Activated naive CD4-positive, alpha-beta T cell treated with anti-CD3 and anti-CD28 coated beads, Interleukin-2, amount 50 U/mL, for 72 hours (primary cell): ENCODE results near the gene RAD51AP1. TPM values are rescaled to one million over a fixed set of nuclear protein-coding genes. Genes with fewer than 3 reads are reported as not detected.
A peak's percentile ranks its signal among the peaks of the same experiment; 100 is the strongest.
"Not testable (repeated sequence)": the region's sequence is repeated elsewhere in the genome, so short reads cannot be mapped to it uniquely, and the experiment has no call there.

Source experiments
- ATAC-seq, 2 donors: fragments of 150-1000 bp; cut with Tn5 transposase; 2 replicates each; pipeline ENCODE4 v1.10.0; 2021; ENCODE audit warnings: mild to moderate bottlenecking in 2 of 2, moderate library complexity in 2 of 2
- DNase-seq, 2 donors: peaks; one replicate each; pipeline ENCODE4 v3.0.0; 2021 to 2022; ENCODE audit warnings: low spot score in 2 of 2
- H3K27ac Mint-ChIP-seq, 2 donors: one replicate each; pipeline ENCODE4 v1.8.0; 2022; ENCODE audit warnings: mild to moderate bottlenecking in 2 of 2, mixed read lengths in 2 of 2
- H3K36me3 Mint-ChIP-seq, 2 donors: one replicate each; pipeline ENCODE4 v1.8.0; 2022; ENCODE audit warnings: mixed read lengths in 2 of 2
- H3K9me3 Mint-ChIP-seq, 2 donors: one replicate each; pipeline ENCODE4 v1.8.0; 2022; ENCODE audit warnings: mixed read lengths in 2 of 2
- total RNA-seq, 2 donors: library from RNA; stranded (reverse); gene quantifications; one replicate each; pipeline ENCODE4 v1.2.3, GENCODE V29; 2022

Gene RAD51AP1
- total RNA-seq, result 100 to 1,000 TPM in 1 of 2 donors, 10 to 100 TPM in 1; 50.7 to 102 TPM

GRCh38 chr12:4538207-4539160, at the start of gene RAD51AP1:
Gene RAD51AP1, plus strand, starts transcription at chr12:4538890. Its CDS starts 50 bp downstream, at chr12:4538940.
- Mint-ChIP-seq H3K9me3 (no peaks in the 10 kb centered on the region), H3K36me3 (peaks cover 19 to 30% of the 10 kb centered on the region in 2 donors), H3K27ac (peak within 1 kb of the TSS; percentile 96 to 99)
- ATAC-seq (peak; percentile 97 to 99), DNase-seq (peak; percentile 91 to 97)

GRCh38 chr12:4489556-4489955, 49.1 kb upstream of the RAD51AP1 start:
- H3K9me3 Mint-ChIP-seq, result no peaks in the 10 kb centered on the region
- no peak for ATAC-seq
- peaks cover 0 to 11% of the 10 kb centered on the region in 2 donors for H3K36me3 Mint-ChIP-seq
- H3K27ac Mint-ChIP-seq, result no peak overlapping the region
- DNase-seq, result no peak

- DNase-seq (no peak), ATAC-seq (peak in 1 of 2 donors; percentile 60)
- Mint-ChIP-seq H3K27ac (no peak overlapping the region), H3K9me3 (no peaks in the 10 kb centered on the region), H3K36me3 (peaks cover 0 to 11% of the 10 kb centered on the region in 2 donors)
Observed at GRCh38 chr12:4490973-4491372, 47.7 kb upstream of the RAD51AP1 start.

DNA sequence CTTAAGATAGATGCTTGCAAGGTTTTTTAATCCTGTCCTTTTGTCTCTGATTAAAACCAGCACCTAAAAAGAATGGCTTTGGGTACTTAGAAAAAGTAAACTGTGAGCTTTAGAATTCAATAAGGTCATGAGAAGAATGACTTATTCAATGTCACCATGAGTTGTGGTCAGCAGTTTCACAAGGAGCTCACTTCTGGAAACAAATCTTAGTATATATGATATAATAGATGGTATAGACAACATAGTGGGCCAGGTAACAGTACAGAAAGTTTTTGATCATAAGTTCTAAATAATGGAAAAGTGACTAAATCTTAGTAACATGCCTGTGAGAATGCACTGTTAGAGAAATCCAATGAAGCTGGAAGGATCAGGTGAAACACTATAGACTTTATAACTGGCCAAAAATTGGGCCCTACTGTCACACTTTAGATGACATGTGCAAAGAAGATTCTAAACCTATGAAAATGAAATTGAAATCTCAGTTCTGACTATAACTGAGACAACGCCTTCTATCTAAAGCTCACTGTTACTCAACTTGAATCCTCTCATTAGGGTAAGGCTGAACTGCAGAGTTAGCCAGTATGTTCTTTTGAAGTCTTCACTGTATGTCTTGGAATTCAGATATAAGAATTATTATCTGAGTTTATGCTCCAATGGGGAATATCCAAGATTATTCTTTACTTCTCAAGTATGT, 42.4 kb upstream of the RAD51AP1 start:
- DNase-seq (no peak), ATAC-seq (peak; percentile 83 to 96)
- Mint-ChIP-seq H3K27ac (peak overlapping the region; percentile 23 to 75), H3K36me3 (peaks cover 5 to 21% of the 10 kb centered on the region in 2 donors), H3K9me3 (no peaks in the 10 kb centered on the region)

DNA sequence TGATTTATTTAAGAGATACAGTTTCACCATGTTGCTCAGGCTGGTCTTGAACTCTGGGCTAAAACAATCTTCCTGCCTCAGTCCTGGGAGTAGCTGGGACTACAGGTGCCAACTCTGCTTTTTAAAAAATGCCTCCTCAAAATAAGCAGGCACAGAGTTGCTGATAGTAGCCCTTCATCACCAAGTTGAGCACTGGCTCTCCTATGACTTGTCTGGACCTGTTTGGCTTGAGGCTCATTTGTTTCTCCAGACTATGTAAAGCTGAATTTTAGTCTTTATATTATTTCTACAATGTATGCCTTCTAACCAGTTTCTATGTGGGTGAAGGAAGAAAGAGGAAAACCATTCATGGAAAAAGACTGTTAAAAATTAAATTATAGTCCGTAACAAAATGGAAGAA, 39.5 kb upstream of the RAD51AP1 start:
- ATAC-seq, result no peak
- Mint-ChIP-seq H3K36me3 (peaks cover 10 to 28% of the 10 kb centered on the region in 2 donors), H3K9me3 (no peaks in the 10 kb centered on the region), H3K27ac (peak overlapping the region in 1 of 2 donors; percentile 48)
- DNase-seq, result no peak

DNA sequence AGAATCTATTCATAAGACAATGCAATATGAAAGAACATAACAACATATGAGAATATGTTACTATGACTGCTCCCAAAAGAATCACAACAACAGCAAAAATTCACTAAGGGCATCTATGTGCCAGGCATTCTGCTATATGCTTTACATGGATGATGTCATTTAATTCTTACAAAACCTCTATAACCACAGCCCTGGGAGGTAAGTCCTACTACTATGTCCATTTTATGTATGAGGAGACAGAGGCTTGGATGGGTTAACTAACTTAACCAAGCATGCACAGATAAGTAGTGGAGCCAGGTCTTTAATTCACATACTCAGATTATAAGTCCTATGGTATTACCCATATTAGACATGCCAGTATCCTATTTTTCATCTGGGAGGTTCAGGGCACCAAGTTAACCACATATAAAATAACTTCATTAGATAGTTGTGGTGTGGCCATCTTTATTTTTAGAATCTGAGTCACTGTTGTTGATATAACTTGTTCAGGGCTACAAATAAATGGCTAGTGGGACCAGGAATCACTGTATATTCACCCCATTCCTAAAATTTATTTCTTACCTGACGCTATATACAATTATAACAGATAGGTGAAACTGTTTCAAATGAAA, 33.2 kb upstream of the RAD51AP1 start:
- DNase-seq, result no peak
- peak in 1 of 2 donors; percentile 19 for ATAC-seq
- Mint-ChIP-seq H3K9me3 (no peaks in the 10 kb centered on the region), H3K36me3 (peaks cover 7 to 15% of the 10 kb centered on the region in 2 donors), H3K27ac (no peak overlapping the region)

DNA sequence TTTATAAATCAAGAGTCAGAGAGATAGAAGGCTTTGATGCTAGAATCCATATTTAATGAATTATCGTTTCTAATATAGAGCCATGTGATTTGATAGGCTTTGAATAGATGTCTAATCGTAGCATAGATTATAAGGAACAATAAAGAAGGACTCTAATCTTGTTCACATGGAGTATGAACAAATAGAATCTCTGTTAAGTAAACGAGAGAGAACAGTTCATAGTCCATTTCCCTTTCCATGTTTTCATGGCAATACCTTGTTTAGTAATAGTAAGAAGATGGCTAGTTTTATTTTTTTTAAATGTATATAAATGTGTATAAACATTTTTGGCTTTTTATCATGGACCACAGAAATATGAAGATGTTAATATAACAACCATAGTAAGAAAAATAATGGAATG, 32.3 kb upstream of the RAD51AP1 start:
- H3K36me3 Mint-ChIP-seq, result peaks cover 7 to 15% of the 10 kb centered on the region in 2 donors
- DNase-seq (no peak), ATAC-seq (peak in 1 of 2 donors; percentile 5)
- no peaks in the 10 kb centered on the region for H3K9me3 Mint-ChIP-seq
- H3K27ac Mint-ChIP-seq, result no peak overlapping the region

DNA sequence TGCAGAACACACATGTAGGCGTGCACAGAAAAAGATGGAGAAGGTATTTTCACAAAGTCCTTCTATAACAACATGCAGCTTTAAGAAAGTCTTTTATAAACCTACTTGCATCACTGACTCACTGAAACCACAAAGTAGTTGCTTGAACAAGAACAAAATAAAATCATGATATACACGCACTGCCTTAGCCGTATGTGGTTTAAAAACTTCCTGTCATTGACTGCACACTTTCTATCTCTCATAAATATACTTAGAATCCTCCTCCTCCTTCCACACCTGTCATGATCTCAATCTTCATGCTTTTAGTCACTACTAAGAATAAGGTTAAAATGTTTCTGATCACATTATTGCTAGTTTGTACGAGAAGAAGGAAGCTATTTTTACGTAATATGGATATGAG, 31.8 kb upstream of the RAD51AP1 start:
- peak overlapping the region in 1 of 2 donors; percentile 2 for H3K27ac Mint-ChIP-seq
- H3K9me3 Mint-ChIP-seq, result no peaks in the 10 kb centered on the region
- ATAC-seq (peak; percentile 99 to 100), DNase-seq (no peak)
- H3K36me3 Mint-ChIP-seq, result peaks cover 7 to 15% of the 10 kb centered on the region in 2 donors

DNA sequence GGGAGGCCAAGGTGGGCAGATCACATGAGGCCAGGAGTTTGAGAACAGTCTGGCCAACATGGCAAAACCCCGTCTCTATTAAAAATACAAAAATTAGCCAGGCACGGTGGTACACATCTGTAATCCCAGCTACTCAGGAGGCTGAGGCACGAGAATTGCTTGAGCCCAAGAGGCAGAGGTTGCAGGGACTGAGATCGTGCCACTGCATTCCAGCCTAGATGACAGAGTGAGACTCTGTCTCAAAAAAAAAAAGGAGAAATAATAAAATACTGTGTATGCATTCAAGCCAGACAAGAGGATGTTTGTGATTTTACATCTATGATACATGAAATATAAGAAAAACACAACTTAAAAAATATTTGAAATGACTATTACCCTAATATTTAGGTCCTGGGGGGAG, 30.2 kb upstream of the RAD51AP1 start:
- H3K9me3 Mint-ChIP-seq, DNase-seq, H3K27ac Mint-ChIP-seq, ATAC-seq: not testable (repeated sequence)
- peaks cover 7 to 15% of the 10 kb centered on the region in 2 donors for H3K36me3 Mint-ChIP-seq

DNA sequence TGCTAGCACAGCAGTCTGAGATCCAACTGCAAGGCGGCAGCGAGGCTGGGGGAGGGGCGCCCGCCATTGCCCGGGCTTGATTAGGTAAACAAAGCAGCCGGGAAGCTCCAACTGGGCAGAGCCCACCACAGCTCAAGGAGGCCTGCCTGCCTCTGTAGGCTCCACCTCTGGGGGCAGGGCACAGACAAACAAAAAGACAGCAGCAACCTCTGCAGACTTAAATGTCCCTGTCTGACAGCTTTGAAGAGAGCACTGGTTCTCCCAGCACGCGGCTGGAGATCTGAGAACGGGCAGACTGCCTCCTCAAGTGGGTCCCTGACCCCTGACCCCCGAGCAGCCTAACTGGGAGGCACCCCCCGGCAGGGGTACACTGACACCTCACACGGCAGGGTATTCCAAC, 29.4 kb upstream of the RAD51AP1 start:
- not testable (repeated sequence) for H3K27ac Mint-ChIP-seq, ATAC-seq, H3K36me3 Mint-ChIP-seq, DNase-seq, H3K9me3 Mint-ChIP-seq

GRCh38 chr12:4518106-4518728, 20.5 kb upstream of the RAD51AP1 start:
- no peak for ATAC-seq
- H3K9me3 Mint-ChIP-seq, result no peaks in the 10 kb centered on the region
- peaks cover 0 to 12% of the 10 kb centered on the region in 2 donors for H3K36me3 Mint-ChIP-seq
- H3K27ac Mint-ChIP-seq, result peak overlapping the region in 1 of 2 donors; percentile 19
- no peak for DNase-seq

- H3K9me3 Mint-ChIP-seq, DNase-seq, H3K27ac Mint-ChIP-seq, H3K36me3 Mint-ChIP-seq, ATAC-seq: not testable (repeated sequence)
Observed at GRCh38 chr12:4523443-4523842, 15.2 kb upstream of the RAD51AP1 start.

DNA sequence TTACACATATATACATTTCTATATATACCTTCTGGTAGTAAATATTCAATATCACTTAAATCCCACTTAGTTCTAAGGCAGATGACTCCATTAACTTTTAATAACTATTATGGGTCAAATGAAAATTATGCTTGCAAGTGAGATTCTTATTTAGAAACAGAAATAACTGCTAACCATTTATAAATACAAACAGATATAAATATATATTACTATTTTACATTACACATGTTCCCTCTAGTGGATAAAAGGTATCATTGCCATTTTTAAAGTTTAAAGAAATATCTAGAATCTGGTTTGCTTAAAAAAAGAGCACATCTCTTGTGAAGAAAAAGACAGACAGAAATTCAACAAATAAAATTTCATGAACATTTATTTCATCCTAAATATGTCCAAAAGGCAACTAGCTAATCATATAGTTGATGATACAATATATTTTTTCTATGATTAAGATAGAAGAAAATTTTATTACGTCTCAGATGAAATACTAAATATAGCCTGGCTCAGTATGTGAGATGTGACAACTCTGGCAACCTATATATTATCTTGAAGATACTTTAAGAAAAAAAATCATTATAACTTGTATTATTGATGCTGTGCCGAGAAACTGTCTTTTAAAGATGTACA, 11.7 kb upstream of the RAD51AP1 start:
- DNase-seq, result no peak
- H3K9me3 Mint-ChIP-seq, result no peaks in the 10 kb centered on the region
- ATAC-seq, result no peak
- no peak overlapping the region for H3K27ac Mint-ChIP-seq
- peaks cover 0 to 9% of the 10 kb centered on the region in 2 donors for H3K36me3 Mint-ChIP-seq

GRCh38 chr12:4530160-4530559, 8.5 kb upstream of the RAD51AP1 start:
- Mint-ChIP-seq H3K27ac (peak overlapping the region in 1 of 2 donors; percentile 18), H3K9me3 (no peaks in the 10 kb centered on the region), H3K36me3 (no peaks in the 10 kb centered on the region)
- ATAC-seq (no peak), DNase-seq (no peak)

GRCh38 chr12:4530982-4531586, 7.6 kb upstream of the RAD51AP1 start:
- Mint-ChIP-seq H3K27ac (no peak overlapping the region), H3K36me3 (no peaks in the 10 kb centered on the region), H3K9me3 (no peaks in the 10 kb centered on the region)
- ATAC-seq (no peak), DNase-seq (no peak)

- peaks cover 13 to 22% of the 10 kb centered on the region in 2 donors for H3K36me3 Mint-ChIP-seq
- DNase-seq, result no peak
- no peak for ATAC-seq
- H3K27ac Mint-ChIP-seq, result no peak overlapping the region
- H3K9me3 Mint-ChIP-seq, result no peaks in the 10 kb centered on the region
Observed at GRCh38 chr12:4535092-4535491, 3.6 kb upstream of the RAD51AP1 start.
